ENCODE measurements around the gene CRACDL. TPM values are rescaled to one million over a fixed set of nuclear protein-coding genes. Genes with fewer than 3 reads are reported as not detected.

CRACDL gene
- total and polyA plus RNA-seq, 5 experiments from 2014 or later, result 0.12 to 2.0 (median 0.81) TPM

DNA sequence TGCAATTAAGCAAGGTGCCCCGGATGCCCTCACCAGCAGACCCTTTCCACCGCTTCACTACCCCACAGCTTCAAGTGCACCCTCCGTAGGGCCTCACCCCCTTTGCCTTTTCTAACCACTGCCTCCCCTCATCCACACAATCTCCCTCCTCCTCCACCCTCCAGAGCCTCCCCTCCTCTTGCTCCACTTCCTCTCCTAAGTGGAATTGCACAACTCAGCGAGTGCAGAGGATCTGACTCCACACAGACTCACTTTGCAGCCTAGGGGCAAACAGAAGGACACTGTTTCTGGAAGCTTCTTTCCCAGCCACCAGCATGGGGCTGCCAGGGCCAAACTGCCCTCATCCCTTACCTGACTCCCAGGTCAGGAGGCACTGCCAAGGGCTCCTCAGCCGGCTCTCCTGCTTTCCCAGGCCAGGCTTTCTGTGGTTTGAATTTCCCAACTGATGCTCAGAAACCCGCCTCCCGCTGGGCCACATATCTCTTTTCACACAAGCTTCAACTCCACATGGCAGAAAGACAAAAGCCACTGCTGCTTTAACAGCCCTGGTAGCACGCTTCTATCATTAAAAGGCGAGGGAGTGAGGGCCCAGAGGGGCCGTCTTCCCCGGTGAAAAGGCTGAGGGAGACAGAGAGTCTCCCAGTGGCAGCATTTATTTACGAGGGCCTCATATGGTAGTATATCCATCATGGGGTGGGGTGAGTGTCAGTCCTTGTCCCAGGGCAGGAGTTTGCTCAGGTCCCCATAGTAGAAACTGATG lies 130.4 kb downstream of the CRACDL start:
- DNase-seq (no peak), ATAC-seq (no peak)
- Mint-ChIP-seq H3K4me3 (no peak overlapping the region), H3K36me3 (no peaks in the 10 kb centered on the region), H3K4me1 (peaks cover 13 to 31% (median 19%) of the 10 kb centered on the region in 4 donors), H3K9me3 (no peaks in the 10 kb centered on the region), H3K27me3 (no peaks in the 10 kb centered on the region), H3K27ac (peak overlapping the region in 5 of 10 donors; percentile 2 to 80 (median 52))
- POLR2A ChIA-PET, result interaction anchor here (0.8 to 1.0 kb wide), 2 partner anchors 73 to 78 kb away, joined by 3 read pairs; no protein-coding TSS in a partner anchor

DNA sequence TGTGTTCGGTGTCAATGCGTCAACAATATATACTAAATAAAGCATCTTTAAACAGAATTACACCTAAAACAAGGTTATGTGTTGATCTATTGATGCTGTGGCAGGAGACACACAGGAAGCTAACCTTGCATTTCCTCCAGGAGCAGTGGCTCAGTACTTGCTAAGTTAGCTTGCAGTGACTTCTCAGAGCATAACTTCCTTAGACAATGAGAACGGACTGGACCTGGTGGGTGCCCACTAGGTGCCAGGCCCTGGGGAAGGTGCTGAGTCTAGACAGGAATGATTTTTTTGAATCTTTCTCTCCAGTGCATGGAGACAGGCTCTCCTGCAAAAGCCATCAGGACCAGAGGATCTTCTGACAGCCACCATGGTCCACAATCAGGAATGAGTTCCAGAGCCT lies 131.3 kb downstream of the CRACDL start:
- H3K36me3 Mint-ChIP-seq, result no peaks in the 10 kb centered on the region
- peak overlapping the region in 1 of 10 donors; percentile 71 for H3K27ac Mint-ChIP-seq
- POLR2A ChIA-PET, result interaction anchor here (0.7 to 1.1 kb wide), 2 partner anchors 10 to 33 kb away, joined by 3 to 4 read pairs; no protein-coding TSS in a partner anchor
- peaks cover 10 to 35% (median 21%) of the 10 kb centered on the region in 4 donors for H3K4me1 Mint-ChIP-seq
- no peaks in the 10 kb centered on the region for H3K9me3 Mint-ChIP-seq
- no peaks in the 10 kb centered on the region for H3K27me3 Mint-ChIP-seq
- H3K4me3 Mint-ChIP-seq, result no peak overlapping the region
- ATAC-seq (no peak), DNase-seq (no peak)

DNA sequence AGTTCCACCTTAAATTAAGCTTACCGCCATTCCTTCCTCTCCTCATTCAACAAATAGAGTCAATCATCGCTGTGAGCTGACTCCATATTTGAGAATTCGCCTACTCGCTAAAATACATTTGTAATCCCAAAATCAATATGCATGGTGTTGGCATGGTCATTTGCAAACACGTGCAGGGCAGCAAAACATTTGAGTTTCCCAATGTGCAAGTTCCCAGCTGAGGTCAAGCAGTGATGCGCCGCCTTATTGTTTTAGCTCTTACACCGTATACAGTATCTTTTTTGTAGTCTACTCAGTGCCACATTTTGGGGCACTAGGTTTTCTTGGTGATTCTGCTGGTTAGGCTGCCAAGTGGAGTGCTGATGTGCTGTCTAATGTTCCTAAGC lies 131.8 kb downstream of the CRACDL start:
- H3K9me3 Mint-ChIP-seq, result no peaks in the 10 kb centered on the region
- ATAC-seq (no peak), DNase-seq (no peak)
- H3K36me3 Mint-ChIP-seq, result no peaks in the 10 kb centered on the region
- H3K4me1 Mint-ChIP-seq, result peaks cover 12 to 39% (median 21%) of the 10 kb centered on the region in 4 donors
- POLR2A ChIA-PET, result interaction anchor here (0.7 to 1.1 kb wide), 3 partner anchors 10 to 33 kb away, joined by 3 to 4 read pairs (median 3); no protein-coding TSS in a partner anchor
- H3K27me3 Mint-ChIP-seq, result no peaks in the 10 kb centered on the region
- H3K4me3 Mint-ChIP-seq, result no peak overlapping the region
- H3K27ac Mint-ChIP-seq, result no peak overlapping the region

DNA sequence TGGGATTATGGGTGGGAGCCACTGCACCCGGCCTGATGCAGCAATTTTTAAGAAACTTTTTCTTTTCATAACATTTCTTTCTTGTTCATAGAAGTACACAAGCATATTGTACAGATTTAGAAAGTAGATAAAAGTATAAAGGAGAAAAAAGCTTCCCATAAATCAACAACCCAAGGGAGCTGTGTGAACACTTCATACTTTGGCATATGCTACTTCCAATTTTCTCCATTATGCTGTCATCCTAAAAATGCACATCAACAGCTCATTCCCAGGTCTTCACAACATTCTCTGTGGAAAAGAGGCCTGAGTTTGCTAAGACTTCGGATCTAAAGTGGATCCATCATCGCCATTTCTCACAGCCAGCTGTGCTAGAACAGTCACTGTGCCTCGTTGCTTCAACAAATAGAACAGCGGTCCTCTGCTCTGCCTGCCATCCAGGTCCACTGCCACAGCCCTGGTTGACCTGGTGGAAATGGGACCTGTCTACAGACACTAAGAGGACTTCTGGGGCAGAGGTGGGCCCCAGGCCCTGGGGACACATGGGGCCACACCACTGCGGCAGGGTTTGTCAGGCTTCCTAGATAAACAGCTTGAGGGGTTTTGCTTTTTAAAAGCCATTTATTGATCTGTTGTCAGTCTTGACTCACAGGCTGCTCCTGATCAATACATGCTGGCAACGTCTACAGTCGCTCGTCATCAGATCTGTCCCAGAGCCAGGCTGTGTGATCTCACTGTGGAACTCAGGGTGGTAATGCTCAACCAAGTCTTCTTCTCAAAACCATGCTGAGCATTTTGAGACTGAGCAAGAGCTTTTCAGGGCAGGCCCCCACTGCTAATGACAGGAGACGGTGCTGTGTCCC lies 132.4 kb downstream of the CRACDL start:
- POLR2A ChIA-PET, result interaction anchor here (1.0 to 1.1 kb wide), 2 partner anchors 9 to 32 kb away, joined by 3 read pairs; no protein-coding TSS in a partner anchor
- H3K9me3 Mint-ChIP-seq, result no peaks in the 10 kb centered on the region
- no peaks in the 10 kb centered on the region for H3K36me3 Mint-ChIP-seq
- H3K4me1 Mint-ChIP-seq, result peaks cover 12 to 36% (median 20%) of the 10 kb centered on the region in 4 donors
- ATAC-seq (no peak), DNase-seq (no peak)
- no peaks in the 10 kb centered on the region for H3K27me3 Mint-ChIP-seq
- H3K4me3 Mint-ChIP-seq, result no peak overlapping the region
- no peak overlapping the region for H3K27ac Mint-ChIP-seq

DNA sequence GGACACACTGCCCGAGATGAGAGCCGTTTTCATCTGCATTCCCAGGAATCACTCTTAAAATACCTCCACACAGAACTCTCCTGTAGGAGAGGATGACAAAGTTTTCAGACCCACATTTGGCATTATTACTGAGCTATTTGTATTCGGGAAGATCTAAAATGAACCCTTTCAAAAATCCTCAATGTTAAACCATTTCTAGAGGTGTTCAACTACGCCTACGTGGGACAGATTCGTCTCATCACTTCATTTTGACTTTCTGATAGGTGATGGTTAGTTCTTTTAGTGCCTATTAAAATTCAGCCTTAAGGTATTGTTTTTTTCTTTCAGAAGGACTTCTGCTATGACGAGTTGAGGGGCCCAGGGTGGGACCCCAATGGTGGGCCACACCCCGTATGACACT lies 133.7 kb downstream of the CRACDL start:
- Mint-ChIP-seq H3K4me3 (no peak overlapping the region), H3K9me3 (no peaks in the 10 kb centered on the region), H3K4me1 (peaks cover 10 to 32% (median 14%) of the 10 kb centered on the region in 4 donors), H3K27me3 (no peaks in the 10 kb centered on the region), H3K27ac (no peak overlapping the region), H3K36me3 (no peaks in the 10 kb centered on the region)
- ATAC-seq (no peak), DNase-seq (no peak)
- POLR2A ChIA-PET, result no interaction called here

DNA sequence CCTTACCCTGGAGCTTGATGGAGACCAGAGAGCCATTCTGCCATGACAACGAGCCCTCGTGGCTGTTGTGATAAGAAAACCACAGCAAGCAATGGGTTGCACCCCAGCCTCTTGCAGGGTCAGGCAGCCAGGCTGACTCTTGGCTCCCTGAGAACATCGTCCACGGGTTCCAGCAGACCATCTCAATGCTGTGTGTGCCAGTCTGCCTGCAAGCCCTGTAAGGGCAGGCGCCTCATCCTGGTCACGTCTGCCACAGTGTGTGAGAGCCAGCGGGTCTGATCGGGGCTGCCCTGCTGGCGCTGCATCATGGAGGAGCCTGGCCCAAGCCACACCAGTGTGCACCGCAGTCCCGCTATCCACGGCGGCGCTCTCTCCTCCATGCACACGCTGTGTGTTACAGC lies 134.1 kb downstream of the CRACDL start:
- Mint-ChIP-seq H3K36me3 (no peaks in the 10 kb centered on the region), H3K9me3 (no peaks in the 10 kb centered on the region), H3K4me3 (no peak overlapping the region), H3K27ac (no peak overlapping the region), H3K4me1 (peaks cover 7 to 28% (median 9%) of the 10 kb centered on the region in 4 donors), H3K27me3 (no peaks in the 10 kb centered on the region)
- ATAC-seq (no peak), DNase-seq (no peak)
- POLR2A ChIA-PET, result no interaction called here

DNA sequence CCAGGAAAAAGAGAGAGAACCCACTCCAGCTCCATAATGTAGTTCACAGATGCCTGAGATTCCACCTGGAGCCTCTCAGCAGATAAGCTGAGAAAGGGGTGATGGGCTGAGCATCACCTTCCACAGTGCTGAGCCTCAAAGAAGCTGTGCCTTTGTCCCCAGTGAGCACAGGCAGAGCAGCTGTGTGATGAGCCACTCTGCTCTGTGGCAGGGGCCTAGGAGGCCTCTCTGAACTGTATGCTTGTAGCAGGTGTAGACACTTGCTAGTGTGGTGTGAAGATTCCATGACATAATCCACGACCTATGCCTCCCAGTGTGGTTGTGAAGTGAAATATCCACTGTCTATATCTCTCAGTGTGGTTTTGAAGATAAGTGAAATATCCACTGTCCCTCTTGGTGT lies 134.7 kb downstream of the CRACDL start:
- Mint-ChIP-seq H3K36me3 (no peaks in the 10 kb centered on the region), H3K4me3 (no peak overlapping the region), H3K9me3 (no peaks in the 10 kb centered on the region), H3K27ac (no peak overlapping the region), H3K27me3 (no peaks in the 10 kb centered on the region), H3K4me1 (peaks cover 5 to 24% (median 9%) of the 10 kb centered on the region in 4 donors)
- DNase-seq, result no peak
- POLR2A ChIA-PET, result interaction anchor here (1.0 kb wide), 1 partner anchor 137 kb away, joined by 3 read pairs; no protein-coding TSS in a partner anchor
- ATAC-seq, result no peak

DNA sequence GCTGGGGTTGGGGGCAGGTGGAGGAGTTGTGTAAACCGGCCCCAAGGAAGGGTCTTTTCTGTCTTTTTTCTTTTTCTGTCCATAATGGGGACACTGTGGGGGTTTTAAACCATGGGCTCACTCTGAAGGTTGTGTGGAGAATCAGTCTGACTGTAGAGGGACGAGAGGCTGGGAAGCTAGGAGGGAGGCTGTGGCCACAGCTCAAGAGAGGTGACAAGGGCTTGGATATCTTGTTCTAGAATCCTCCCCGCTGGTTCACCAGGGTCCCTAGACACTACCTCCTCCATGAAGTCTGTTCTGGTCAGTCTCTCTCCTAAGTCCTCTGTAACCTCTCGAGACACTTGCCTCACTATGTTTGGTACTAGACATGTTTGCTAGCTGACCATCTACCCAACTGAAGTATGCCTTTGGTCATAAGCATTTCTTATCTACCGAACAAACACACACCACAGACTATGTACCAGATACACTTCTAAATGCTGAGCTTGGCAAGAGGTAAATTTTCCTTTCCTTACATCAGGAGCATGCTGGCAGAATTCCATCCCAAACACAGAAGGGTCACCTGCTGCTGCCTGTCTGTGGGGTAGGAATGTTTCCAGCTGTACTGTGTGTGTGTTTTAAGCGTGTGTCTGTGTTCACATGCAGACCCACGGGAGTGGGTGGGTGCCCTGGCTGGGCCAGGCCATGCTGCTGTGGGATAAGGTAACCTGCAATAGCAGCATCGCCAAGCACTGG lies 135.5 kb downstream of the CRACDL start:
- POLR2A ChIA-PET, result interaction anchor here (1.0 kb wide), 1 partner anchor 136 kb away, joined by 3 read pairs; no protein-coding TSS in a partner anchor
- H3K9me3 Mint-ChIP-seq, result no peaks in the 10 kb centered on the region

DNA sequence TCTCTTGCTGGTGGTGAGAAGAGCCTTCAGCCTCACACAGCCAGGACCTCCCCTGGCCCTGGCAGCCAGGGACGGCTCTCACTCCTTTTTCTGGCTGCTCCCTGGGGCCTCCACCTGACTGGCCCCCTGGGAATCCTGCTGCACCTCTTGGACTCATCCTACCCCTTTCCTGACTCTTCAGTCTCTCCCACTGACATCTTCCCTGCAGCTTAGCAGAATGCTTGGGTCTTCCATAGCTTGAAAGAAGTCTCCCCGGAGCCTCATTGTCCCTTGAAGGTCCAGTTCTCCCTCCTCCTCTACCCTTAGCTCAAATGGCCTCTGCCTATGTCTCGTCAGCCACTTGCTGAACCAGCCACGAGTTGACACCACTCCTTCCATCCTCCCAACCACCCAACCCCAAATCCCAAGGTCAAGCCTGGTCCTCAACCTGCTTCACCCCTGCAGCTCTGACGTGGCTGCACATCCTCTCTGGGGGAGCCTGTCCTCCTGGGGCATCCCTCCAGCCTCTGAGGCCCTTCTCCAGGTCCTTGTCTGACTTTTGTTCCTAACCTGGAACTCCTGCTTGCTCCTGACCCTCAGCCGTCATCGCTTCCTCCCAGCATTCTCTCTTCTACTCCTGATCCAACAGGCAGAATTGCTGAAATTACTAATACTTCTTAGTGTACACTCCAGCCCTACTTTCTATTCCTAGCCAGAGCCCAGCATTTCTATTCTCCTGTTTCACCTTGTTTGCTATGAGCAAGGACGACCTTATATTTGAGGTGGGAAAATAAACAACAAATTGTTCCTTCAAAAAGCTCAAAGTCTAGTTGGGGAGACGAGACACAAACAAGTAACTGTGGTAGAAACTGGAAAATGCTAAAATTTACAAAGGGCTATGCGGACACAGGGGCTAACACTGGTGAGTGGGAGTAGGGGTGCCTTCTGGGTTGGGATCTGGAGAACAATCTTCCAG lies 136.4 kb downstream of the CRACDL start:
- Mint-ChIP-seq H3K36me3 (no peaks in the 10 kb centered on the region), H3K9me3 (no peaks in the 10 kb centered on the region), H3K4me3 (no peak overlapping the region), H3K4me1 (peaks cover 0 to 14% (median 5%) of the 10 kb centered on the region in 4 donors), H3K27ac (peak overlapping the region in 2 of 10 donors; percentile 9 to 73), H3K27me3 (no peaks in the 10 kb centered on the region)
- POLR2A ChIA-PET, result interaction anchor here (1.6 kb wide), 1 partner anchor 28 kb away, joined by 4 read pairs; no protein-coding TSS in a partner anchor
- ATAC-seq (no peak), DNase-seq (no peak)

More for the DNA sequence above, 135.5 kb downstream of the CRACDL start:
- Mint-ChIP-seq H3K4me3 (no peak overlapping the region), H3K27me3 (no peaks in the 10 kb centered on the region), H3K4me1 (peaks cover 4 to 22% (median 6%) of the 10 kb centered on the region in 4 donors), H3K36me3 (no peaks in the 10 kb centered on the region), H3K27ac (peak overlapping the region in 1 of 10 donors; percentile 78)
- no peak for DNase-seq
- no peak for ATAC-seq

DNA sequence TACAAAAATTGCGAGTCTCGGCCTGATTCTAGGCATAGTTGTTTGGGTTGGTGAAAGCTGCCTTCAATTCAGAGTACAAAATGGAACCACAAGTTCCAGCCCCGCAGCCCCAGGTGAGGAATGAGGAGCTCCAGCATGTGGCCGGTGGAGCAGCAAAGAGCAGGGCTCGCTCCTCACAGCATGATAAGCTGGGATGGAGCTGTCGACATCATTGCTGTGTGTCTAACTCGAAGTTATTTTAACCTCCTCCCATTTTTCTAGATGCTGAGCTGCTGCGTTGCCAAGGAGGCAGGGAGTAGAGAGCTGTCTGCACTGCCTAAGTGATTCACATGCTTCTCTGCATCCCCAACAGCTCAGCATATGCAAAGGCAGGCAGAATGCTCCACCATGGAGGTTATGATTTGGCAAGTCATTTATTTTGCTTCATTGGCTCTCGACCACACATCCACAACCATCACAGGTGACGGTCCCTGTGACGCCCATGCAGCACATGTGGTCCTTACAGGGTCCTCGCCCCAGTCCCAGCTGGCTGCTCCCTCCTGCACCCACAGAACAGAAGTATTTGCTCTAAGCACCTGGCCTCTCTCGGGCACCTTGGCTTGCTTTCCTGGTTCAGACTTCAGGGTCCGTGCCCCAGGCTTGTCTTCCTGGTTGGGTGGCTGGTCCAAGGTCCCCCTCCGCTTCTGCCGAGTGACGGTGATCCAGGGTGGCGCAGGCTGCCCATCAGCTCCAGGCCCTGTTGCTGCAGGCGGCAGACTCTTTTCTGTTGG lies 139.1 kb downstream of the CRACDL start:
- ATAC-seq, result no peak
- H3K36me3 Mint-ChIP-seq, result no peaks in the 10 kb centered on the region
- no peaks in the 10 kb centered on the region for H3K27me3 Mint-ChIP-seq
- H3K4me1 Mint-ChIP-seq, result peaks cover 0 to 14% (median 4%) of the 10 kb centered on the region in 4 donors
- no peaks in the 10 kb centered on the region for H3K9me3 Mint-ChIP-seq
- no peak for DNase-seq
- H3K27ac Mint-ChIP-seq, result no peak overlapping the region
- POLR2A ChIA-PET, result no interaction called here
- H3K4me3 Mint-ChIP-seq, result no peak overlapping the region

All from naive thymus-derived CD8-positive, alpha-beta T cell (primary cell).